NCI-H2196 treated with DMSO at 0.1 percent for 48 hours (cell line): ENCODE results near the gene SLC22A13.
"Not testable (repeated sequence)": the region's sequence is repeated elsewhere in the genome, so short reads cannot be mapped to it uniquely, and the experiment has no call there.

Source experiments
- DNase-seq: peaks from one replicate; lab custom pipeline; 2025; ENCODE audit not compliant: unreplicated experiment; lab: John Stamatoyannopoulos, UW

Gene SLC22A13

DNA sequence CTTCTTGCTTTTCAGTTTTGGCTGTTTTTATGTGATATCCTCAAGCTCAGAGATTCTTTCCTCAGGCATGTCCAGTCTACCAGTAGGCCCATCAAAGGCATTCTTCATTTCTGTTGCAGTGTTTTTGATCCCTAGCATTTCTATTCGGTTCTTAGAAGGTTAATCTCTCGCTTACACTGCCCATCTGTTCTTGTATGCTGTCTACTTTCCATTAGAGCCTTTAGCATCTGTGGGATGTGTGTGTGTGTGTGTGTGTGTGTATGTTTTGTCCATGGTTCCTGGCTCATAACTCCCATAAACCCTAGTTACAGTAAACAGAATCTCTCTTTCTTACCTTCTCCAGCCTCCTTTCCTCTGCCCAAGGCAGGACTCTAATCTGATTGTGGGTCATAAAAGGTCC, 5.1 kb upstream of the SLC22A13 start:
- DNase-seq: no peak

DNA sequence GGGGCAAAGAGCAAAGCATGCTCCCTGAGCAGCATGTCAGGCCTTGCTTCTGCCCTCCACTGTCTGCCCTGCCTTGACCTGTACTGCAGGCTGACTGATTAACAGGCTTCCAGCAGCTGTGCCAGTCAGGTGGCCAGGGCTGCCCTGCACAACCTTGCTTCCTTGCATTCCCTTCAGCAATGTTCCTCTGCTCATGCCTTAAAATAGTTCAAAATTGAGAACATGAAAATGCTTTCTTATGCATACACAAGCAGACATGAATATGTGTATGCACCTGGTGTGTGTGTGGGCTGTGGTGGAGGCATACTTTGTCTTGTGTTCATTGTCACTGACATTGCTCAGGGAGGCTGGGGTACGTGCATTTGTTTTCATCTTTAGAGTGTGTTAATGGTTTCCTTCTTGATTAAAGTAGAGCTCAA, 1.2 kb upstream of the SLC22A13 start:
- DNase-seq: no peak

DNA sequence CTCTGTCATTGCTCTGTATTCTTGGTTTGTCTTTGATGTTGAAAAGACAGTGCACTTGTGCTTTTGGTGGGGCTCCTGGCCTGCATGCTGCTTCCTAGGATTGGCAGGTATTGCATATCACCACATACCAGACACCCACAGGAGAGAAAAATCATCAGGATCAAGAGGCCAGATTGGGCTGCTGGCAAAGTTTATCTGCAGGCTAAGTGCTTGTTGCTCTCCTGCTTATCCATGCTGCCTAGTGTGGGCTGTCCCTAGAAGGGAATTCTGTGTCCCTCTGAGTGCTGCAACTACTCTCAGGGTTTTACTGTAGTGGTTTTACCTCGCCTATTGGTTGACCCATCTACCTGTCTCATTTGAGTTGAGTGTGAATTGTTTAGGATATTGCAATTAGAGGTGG, 833 bp upstream of the SLC22A13 start:
- no peak for DNase-seq

DNA sequence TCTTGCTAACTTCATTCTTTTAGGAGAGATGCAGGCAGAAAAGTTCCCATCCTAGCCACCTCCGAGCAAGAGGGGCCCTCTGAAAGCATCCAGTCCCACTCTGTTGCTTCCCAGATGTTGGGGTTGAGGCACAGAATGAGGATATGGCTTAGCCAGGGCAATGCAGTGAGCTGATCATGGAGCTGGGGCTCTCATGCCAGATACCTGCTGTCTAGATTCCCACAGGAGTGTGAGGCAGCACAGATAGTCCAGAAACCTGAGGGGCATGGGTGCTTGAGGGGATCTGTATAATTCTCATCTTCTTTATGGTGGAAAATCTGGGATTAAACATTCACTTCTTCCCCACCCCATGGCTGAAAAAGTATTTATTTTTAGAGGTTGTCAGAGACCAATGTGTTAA, 1.2 kb downstream of the SLC22A13 start:
- DNase-seq: no peak

DNA sequence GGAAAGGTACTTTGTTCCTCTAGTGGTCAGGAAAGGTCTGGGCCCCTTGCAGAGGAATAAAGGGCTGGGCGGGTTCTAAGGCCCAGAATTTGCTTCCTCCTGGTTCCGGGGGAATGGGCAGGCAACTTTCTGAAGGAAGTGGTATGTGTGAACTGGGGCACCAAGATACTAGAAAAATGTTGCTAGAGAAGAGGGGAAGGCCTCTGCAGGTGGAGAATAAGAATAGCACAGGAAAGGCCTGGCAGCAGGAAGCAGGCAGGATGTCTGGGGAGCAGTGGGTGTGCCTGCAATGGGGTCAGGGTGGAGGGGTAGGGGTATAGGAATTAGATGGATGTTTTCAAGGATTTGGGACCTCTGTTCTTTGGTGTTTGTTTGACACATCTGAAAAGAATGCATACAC, 2.0 kb downstream of the SLC22A13 start:
- no peak for DNase-seq

DNA sequence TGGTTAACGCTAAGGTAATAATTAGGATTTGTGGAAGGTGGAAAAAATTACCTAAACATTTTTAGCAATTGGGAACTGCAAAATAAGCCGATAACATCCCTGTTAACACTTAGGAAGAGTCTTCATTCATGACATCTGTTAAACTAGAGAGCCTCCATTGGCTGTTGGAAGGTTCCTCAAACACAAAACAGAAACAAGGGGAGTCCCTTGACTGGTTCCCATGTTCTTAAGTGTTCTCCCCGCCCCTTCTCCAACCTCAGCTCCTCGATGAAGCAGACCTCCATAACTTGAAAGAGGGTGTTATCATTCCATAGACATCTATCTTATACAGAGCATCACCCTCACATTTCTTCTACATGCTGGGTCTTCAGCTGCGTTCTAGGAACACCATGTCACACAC, 2.5 kb downstream of the SLC22A13 start:
- no peak for DNase-seq

DNA sequence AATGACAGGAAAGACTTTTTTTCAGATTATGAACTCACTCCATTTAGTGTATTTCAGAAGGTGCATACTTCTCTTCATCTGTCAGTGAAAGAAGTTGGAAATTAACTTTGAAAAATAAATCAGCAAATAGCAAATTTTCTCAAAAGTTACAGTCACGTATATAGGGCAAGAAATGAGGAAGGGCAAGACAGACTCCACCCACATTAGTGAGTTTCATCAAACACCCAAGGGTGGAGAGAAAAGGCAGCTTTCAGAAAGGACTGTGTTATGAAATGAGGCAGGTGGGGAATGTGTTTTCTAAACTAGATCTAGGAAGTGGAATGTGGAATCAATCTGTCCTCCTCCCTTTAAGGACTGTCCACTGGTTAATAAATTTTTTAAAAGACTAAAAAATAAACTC, 2.9 kb downstream of the SLC22A13 start:
- no peak for DNase-seq

DNA sequence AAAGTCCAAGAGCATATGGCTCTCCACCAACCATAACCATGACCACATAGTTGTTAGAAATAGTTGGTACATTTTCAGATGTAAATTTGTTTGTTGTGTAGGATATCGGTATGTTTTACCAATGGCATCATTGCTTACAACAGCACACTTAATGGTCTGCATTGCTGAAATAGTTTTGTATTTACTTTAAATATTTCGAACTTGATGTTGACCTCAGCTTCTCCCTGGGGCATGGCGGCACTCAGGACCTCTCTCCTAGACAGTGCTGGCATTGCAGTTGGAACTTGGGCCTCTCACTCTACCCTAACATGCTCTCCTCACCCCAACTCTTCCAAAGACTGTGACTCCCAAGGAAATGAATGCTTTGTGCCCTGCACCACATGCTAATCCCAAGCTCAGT, 5.0 kb downstream of the SLC22A13 start:
- DNase-seq: no peak

DNA sequence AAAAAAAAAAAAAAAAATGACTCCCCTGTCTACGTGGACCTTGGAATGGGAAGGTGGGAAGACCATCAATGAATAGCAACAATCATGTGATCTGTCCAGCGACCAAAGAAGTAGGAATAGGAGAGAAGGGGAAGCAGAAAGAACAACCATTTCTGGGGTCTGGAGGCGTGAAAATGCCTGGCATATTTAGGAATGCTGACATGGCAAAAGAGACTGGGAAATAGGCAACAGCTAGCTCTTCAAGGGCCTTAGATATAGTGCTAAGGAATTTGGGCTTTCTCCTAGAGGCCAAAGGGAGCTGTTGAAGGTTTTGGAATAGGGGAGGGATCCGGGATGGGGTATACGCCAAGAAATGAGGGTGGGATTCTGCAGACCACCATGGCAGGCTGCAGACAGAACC, 5.9 kb downstream of the SLC22A13 start:
- DNase-seq: no peak

DNA sequence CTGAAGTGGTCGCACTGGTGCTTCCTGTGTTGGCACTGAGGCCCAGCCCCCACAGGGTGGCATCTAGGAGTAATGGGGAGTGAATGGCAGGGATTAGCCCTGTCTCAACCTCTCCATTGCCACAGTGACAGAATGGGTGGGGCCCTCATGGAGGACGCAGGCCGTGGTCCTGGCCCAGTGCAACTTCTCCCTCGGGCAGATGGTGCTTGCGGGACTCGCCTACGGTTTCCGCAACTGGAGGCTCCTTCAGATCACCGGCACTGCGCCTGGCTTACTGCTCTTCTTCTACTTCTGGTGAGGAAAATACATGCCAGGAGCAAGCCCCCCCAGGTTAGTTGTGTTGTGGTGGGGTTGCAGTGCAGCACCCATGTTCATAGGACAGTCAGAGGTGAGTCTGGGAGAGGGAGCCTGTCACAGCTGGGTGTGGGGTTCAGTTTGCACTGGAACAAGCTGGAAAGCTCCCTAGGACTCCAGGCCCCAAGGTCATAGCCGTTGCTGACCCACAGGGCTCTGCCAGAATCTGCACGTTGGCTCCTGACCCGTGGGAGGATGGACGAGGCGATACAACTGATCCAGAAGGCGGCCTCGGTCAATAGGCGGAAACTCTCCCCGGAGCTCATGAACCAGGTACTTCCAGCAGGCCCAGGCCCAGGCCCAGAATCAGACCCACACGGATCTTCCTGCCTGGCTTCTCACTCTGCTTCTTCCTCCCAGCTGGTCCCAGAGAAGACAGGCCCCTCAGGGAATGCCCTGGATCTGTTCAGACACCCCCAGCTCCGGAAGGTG, 9.4 kb downstream of the SLC22A13 start:
- no peak for DNase-seq

DNA sequence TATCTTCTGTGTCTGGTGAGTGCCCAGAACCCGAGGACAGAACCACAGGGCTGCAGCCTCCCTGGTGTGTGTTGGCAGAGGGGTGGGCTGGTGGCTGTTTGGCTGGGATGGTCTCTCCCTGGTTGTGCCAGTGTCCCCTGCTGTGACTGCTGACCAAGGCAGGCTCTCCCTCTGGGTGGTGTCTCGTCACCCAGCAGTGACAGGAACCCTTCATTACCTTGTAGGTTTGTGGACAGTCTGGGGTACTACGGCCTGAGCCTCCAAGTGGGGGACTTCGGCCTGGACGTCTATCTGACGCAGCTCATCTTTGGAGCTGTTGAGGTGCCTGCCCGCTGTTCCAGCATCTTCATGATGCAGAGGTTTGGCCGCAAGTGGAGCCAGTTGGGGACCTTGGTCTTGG, 10.0 kb downstream of the SLC22A13 start:
- DNase-seq: no peak

DNA sequence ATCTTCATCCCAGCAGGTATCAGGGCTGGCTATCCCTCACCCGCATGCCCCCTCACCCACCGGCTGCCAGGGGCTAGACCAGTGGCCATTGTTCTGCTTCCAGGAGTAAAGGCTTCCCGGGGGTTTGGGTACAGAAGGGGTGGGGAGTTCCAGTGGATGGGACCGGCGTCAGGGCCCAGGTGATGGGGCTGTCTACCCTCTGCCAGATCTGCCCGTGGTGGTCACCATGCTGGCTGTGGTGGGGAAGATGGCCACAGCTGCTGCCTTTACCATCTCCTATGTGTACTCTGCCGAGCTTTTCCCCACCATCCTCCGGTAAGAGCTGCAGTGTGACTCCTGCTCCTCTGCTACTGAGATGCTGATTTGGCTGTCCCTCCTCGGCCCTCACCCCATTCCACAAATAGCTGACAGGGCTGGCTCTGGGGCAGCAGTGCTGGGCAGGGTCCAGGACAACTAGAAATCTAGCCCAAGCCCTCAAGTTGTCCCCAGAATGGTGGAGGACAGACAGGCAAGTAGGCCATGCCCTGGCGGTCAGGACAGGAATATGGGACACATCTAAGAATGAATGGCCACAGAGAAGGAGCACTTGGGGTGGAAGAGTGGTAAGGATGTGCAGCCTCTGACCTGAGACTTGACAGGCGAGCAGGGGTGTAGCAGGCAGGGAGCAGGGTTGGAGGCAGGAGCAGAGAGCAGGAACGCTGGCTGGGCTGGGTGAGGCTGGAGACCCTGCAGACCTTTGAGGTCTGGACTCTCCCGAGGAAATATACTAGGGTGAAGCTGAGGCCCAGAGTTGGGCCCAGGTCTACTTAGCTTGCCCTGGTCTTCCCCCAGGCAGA, 10.7 kb downstream of the SLC22A13 start:
- DNase-seq: no peak

DNA sequence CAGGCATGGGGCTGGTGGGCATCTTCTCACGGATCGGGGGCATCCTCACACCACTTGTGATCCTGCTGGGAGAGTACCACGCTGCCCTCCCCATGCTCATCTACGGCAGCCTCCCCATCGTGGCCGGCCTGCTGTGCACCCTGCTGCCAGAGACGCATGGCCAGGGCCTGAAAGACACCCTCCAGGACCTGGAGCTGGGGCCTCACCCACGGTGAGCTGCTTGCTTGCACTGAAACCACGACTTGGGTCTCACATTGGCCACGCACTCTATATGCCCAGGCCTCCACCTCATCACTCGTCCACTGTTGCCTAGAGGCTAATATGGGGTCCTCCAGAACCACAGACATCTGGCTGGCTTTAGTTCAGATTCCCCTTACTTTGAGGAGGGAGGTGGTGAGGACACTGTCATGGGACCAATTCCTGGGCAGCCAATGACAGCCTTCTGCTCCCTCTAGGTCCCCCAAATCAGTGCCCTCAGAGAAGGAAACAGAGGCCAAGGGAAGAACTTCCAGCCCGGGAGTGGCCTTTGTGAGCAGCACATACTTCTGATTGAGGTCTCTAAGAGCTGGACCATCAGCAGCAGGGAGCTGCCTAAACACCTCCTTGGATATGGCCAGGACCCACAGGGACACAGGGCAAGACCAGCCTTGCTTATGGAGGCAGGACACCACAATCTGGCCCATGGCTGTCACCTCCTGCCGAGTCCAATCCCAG, 11.5 kb downstream of the SLC22A13 start:
- no peak for DNase-seq

DNA sequence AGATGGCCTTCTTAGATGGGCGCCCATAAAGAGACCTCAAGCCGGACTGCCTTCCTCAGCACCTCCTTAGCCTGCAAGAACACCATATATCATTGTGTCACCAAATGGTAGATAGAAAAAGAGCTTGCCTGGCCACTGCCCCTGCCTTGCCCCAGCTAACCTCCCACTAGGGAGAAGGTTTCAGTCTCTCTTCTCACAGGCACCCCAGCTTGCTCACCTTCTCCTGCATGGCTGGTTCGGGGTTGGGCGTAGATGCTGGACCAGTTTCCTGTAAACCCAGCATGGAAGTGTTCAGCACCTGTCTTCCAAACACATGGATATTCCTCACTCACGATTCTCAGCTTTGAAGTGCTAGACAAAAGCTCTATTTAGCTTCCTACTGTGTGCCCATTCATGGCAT, 13.2 kb downstream of the SLC22A13 start:
- DNase-seq: no peak

DNA sequence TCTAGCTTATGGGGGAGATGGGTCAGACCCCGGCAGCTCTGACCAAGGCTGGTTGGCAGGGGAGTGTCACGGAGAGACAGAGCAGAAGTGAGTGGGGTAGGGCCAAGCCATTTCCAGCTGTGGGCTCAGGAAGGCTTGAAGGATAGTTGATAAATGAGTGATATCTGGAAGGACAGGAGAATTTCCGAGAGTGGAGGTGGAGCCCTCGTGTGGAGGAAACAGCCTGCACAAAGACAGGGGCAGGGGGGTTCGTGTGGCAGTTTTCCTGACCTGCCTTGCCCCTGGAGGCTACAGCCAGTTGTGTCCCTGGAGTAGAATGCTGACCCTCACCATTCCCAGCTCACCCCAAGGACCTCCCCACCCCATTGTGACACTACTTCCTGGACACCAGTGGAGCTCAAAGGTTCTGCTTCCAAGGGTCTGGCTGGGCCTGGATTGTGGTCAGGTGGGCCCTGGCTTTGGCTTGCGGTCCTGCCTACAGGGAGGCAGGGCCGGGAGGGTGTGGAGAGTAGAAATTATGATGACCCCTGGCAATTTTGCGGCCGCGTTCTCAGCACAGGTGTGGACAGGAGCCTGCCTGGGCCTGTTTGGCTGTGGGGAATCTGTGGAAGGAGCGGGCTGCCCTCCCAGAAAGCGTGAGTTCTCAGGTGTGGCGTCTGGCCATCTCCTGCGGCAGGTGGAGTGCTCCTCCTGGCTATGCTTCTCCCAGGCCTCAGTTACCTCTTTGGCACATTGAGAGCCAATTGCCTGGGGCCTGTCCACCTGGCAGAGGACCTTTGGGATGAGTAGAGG, 16.5 kb downstream of the SLC22A13 start, which contains the start of gene SLC22A14:
SLC22A14 (plus strand) TSS at position 400 of the 792 bp plus-strand sequence. CDS start 23,733 bp downstream, outside the sequence.
- DNase-seq: no peak

DNA sequence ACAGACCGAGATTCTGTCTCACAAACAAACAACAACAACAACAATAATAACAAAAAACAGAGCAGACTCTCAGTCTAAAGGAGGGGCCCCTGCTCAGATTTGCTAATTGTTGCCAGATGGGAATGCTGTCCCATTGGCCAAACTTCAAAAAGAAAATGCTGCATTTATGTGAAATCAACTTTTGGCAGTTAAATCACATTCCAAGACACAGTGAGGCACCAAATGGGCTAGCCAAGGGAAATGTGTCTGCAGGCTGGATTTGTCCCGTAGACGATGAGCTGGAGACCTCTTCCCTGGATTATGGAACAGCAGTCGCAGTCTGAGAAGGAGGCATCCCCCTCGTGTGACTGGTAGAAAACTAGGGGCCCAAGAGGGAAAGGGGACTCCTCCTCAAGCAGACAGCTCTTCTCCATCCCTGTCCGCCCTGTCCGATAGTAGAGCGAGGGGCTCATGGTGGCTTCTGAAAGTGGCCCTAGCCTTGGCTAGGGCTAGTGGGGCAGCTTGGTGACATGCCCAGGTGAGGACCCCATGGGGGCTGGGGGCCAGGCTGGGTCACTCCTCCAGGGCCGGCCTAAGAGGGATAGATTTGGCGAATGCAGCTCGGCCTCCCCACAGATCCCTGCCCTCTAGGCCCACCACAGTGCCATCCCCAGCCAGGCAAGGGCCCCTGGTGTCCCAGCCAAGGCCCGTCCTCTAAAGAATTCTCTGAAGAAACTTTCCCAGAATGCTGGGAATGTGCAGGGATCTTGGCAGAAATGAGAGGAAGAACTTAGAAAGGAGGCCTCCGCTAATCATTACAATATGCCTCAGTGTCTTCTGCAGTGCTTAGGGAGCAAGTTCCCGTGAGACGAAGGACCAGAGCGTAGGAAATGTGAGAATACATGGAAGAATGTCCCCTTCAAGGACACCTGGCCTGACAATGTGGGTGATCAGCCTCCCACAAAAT, 18.5 kb downstream of the SLC22A13 start:
- DNase-seq: no peak

DNA sequence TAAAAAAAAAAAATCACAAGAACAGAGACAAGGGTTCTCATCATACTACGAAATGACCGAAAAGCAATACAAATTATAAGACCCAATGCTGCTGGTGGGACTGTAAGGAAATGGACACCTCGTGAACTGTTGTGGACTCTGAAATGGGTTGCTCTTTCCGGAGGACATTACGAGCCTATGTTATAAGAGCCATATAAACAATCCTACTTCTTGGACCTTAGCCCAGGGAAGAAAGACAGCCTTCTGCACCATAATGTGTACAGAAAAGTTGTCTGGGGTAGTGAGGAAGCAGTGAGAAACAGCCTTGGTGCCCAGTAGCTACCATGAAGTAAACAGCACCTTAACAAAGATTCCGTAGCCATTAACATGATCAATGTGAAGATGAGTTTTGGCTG, 19.1 kb downstream of the SLC22A13 start:
- DNase-seq: no peak

DNA sequence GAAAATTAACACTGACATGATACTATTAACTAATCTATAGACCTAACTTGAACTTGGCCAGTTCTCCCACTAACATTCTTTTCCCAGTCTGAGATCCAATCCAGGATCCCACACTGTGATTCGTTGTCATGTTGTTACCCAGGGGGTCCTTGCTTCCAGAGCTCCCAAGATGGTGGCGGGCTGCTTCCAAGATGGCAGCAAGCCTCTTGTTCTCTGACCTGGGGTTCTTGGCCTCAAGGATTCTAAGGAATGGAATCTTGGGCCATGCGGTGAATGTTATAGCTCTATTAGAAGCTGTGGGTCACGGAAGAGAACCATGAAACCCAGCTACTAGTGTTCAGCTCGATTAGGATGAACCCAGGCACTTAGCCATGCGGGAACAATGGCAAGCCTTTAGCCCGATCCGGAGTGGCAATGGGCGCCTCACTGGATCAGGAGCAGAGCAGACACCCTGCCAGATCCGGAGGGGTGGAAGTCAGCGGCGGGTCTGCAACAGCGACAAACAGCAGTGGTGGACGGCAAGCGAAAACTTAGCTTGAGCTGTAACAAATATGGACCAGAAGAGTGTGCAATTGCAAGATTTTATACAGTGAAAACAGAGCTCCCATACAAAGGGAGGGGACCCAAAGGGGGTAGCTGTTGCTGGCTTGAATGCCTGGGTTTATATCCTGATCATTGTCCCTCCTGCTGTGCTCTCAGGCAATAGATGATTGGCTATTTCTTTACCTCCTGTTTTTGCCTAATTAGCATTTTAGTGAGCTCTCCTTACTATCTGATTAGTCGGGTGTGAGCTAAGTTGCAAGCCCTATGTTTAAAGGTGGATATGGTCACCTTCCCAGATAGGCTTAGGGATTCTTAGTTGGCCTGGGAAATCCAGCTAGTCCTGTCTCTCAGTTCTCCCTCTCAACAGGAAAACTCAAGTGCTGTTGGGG, 23.9 kb downstream of the SLC22A13 start:
- not testable (repeated sequence) for DNase-seq

DNA sequence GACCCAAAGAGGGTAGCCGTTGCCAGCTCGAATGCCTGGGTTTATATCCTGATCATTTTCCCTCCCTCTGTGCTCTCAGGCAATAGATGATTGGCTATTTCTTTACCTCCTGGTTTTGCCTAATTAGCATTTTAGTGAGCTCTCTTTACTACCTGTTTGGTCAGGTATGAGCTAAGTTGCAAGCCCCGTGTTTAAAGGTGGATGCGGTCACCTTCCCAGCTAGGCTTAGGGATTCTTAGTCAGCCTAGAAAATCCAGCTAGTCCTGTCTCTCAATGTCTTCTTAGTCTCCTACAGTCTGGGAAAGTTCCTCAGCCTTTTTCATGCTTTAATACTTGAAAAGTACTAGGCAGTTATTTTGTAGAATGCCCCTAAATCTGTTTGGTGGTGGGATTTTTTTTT, 31.4 kb downstream of the SLC22A13 start:
- DNase-seq: not testable (repeated sequence)
